Mesothelial cell of epicardium (in vitro differentiated cells): ENCODE measurements around the gene CBFB. TPM values are rescaled to one million over a fixed set of nuclear protein-coding genes. Genes with fewer than 3 reads are reported as not detected.

Experiments used
- DNase-seq, 2 experiments: peaks; one replicate each; pipeline ENCODE4 v3.0.0; 2021; ENCODE audit warnings: low spot score in 2 of 2; ENCODE audit not compliant: unreplicated experiment in 2 of 2
- H3K27ac Mint-ChIP-seq: 2 replicates; pipeline ENCODE4 v1.8.0; 2021; ENCODE audit warnings: mixed read lengths
- H3K27me3 Mint-ChIP-seq: 2 replicates; pipeline ENCODE4 v1.8.0; 2021; ENCODE audit warnings: low read depth, mixed read lengths
- H3K36me3 Mint-ChIP-seq: 2 replicates; pipeline ENCODE4 v1.8.0; 2021; ENCODE audit warnings: mixed read lengths
- H3K4me1 Mint-ChIP-seq: 2 replicates; pipeline ENCODE4 v1.8.0; 2021; ENCODE audit warnings: mixed read lengths
- H3K4me3 Mint-ChIP-seq: 2 replicates; pipeline ENCODE4 v1.8.0; 2021; ENCODE audit warnings: mild to moderate bottlenecking, moderate library complexity, mixed read lengths
- H3K9me3 Mint-ChIP-seq: 2 replicates; pipeline ENCODE4 v1.8.0; 2021; ENCODE audit warnings: mixed read lengths
- CTCF ChIP-seq: fragments of 200-600 bp; sonication (generic); IDR thresholded peaks from one replicate; pipeline ENCODE4 v1.5.0; 2021; ENCODE audit warnings: antibody characterized with exemption; ENCODE audit not compliant: unreplicated experiment
- total RNA-seq: library from RNA; stranded (reverse); gene quantifications from 3 replicates; pipeline ENCODE4 v1.2.1, GENCODE V29; 2021

Gene CBFB
- total RNA-seq, 1 donor from 2014 or later: 74.6 TPM

- peak within 1 kb of the TSS; percentile 99 for H3K4me3 Mint-ChIP-seq
- peaks cover 2% of the 10 kb centered on the region for H3K36me3 Mint-ChIP-seq
- TF ChIP-seq CTCF: no peak
- H3K27me3 Mint-ChIP-seq: no peaks in the 10 kb centered on the region
- DNase-seq: peak; percentile 91 to 99
- H3K27ac Mint-ChIP-seq: peak within 1 kb of the TSS; percentile 96
- H3K4me1 Mint-ChIP-seq: peaks cover 16% of the 10 kb centered on the region
- no peaks in the 10 kb centered on the region for H3K9me3 Mint-ChIP-seq
These were observed 80.6 kb downstream of the CBFB start, which contains the start of gene PHAF1 for GRCh38 chr16:67109407-67110135. Gene PHAF1, plus strand, starts transcription at chr16:67109941. Its CDS starts 235 bp downstream, at chr16:67110176.

GRCh38 chr16:67111951-67112444, 83.0 kb downstream of the CBFB start:
- Mint-ChIP-seq H3K4me1 (peaks cover 16% of the 10 kb centered on the region), H3K4me3 (no peak overlapping the region), H3K9me3 (no peaks in the 10 kb centered on the region), H3K36me3 (peaks cover 2% of the 10 kb centered on the region), H3K27me3 (no peaks in the 10 kb centered on the region), H3K27ac (no peak overlapping the region)
- no peak for TF ChIP-seq CTCF
- DNase-seq: no peak

- DNase-seq: no peak
- Mint-ChIP-seq H3K4me3 (no peak overlapping the region), H3K4me1 (peaks cover 16% of the 10 kb centered on the region), H3K9me3 (no peaks in the 10 kb centered on the region), H3K27ac (peak overlapping the region; percentile 21), H3K36me3 (peaks cover 2% of the 10 kb centered on the region), H3K27me3 (no peaks in the 10 kb centered on the region)
- no peak for TF ChIP-seq CTCF
These were observed 83.8 kb downstream of the CBFB start for GRCh38 chr16:67112591-67113399.

GRCh38 chr16:67114793-67115192, 85.8 kb downstream of the CBFB start:
- DNase-seq: no peak
- Mint-ChIP-seq H3K27ac (no peak overlapping the region), H3K36me3 (peaks cover 2% of the 10 kb centered on the region), H3K9me3 (no peaks in the 10 kb centered on the region), H3K4me3 (no peak overlapping the region), H3K4me1 (peaks cover 12% of the 10 kb centered on the region), H3K27me3 (no peaks in the 10 kb centered on the region)
- TF ChIP-seq CTCF: no peak

- Mint-ChIP-seq H3K36me3 (peaks cover 5% of the 10 kb centered on the region), H3K27ac (no peak overlapping the region), H3K4me3 (no peak overlapping the region), H3K27me3 (no peaks in the 10 kb centered on the region), H3K4me1 (peaks cover 12% of the 10 kb centered on the region), H3K9me3 (no peaks in the 10 kb centered on the region)
- no peak for DNase-seq
- no peak for TF ChIP-seq CTCF
These were observed 86.7 kb downstream of the CBFB start for GRCh38 chr16:67115639-67116038.
